BJ (cell line): ENCODE measurements around the gene MEIS1. TPM values are rescaled to one million over a fixed set of nuclear protein-coding genes. Genes with fewer than 3 reads are reported as not detected.

ENCODE experiments used
- CTCF ChIA-PET: fragments of 350-600 bp; formaldehyde crosslinking; extraction: SDS; loops from one replicate; lab custom pipeline; 2021; ENCODE audit warnings: antibody characterized with exemption, inconsistent platforms; lab: Yijun Ruan, JAX
- POLR2A ChIA-PET: fragments of 300-600 bp; sonication (Branson Sonifier 250); formaldehyde crosslinking; extraction: SDS; loops from one replicate; lab custom pipeline; 2021; ENCODE audit warnings: antibody characterized with exemption; lab: Charles Lee
- DNase-seq: peaks from one replicate; pipeline ENCODE4 v3.0.0-alpha.2; 2011; ENCODE audit warnings: low read depth
- H3K27me3 ChIP-seq: 2 replicates; pipeline ENCODE4 v1.6.0; 2011; ENCODE audit warnings: low read length; ENCODE audit not compliant: control insufficient read depth, insufficient read depth
- H3K36me3 ChIP-seq: 2 replicates; pipeline ENCODE4 v1.5.1; 2011; ENCODE audit warnings: low read length; ENCODE audit not compliant: control insufficient read depth, insufficient read depth
- H3K4me3 ChIP-seq: 2 replicates; pipeline ENCODE4 v1.5.1; 2011; ENCODE audit warnings: low read depth, mild to moderate bottlenecking, control low read depth, low read length
- polyA plus RNA-seq: library from polyadenylated mRNA; depleted of rRNA; stranded (reverse); fragments of >200 nt; gene quantifications from 2 replicates; pipeline ENCODE4 v1.2.3, GENCODE V29; 2011
- TF ChIP-seq, protein P1 (sequence below): IDR thresholded peaks from 2 replicates; pipeline ENCODE4 v1.5.1; 2011; ENCODE audit warnings: low read depth, mild to moderate bottlenecking, control low read depth, inconsistent platforms, low read length, moderate library complexity; ENCODE audit not compliant: insufficient read depth

MEIS1 gene
- polyA plus RNA-seq, 1 experiment: 65.7 TPM

GRCh38 chr2:66448136-66448991 is 13.4 kb downstream of the MEIS1 start:
- peaks cover 20% of the 10 kb centered on the region for H3K36me3 ChIP-seq
- ChIA-PET POLR2A (interaction anchor here (2.6 kb wide), 1 partner anchor 13 kb away, joined by 15 read pairs; the partner anchor contains the start of gene MEIS1), CTCF (interaction anchor here (1.1 to 1.5 kb wide), 2 partner anchors 11 to 139 kb away, joined by 3 to 4 read pairs; no protein-coding TSS in a partner anchor)
- H3K4me3 ChIP-seq: no peak overlapping the region
- no peak for DNase-seq
- no peaks in the 10 kb centered on the region for H3K27me3 ChIP-seq
- TF ChIP-seq, protein P1, sequence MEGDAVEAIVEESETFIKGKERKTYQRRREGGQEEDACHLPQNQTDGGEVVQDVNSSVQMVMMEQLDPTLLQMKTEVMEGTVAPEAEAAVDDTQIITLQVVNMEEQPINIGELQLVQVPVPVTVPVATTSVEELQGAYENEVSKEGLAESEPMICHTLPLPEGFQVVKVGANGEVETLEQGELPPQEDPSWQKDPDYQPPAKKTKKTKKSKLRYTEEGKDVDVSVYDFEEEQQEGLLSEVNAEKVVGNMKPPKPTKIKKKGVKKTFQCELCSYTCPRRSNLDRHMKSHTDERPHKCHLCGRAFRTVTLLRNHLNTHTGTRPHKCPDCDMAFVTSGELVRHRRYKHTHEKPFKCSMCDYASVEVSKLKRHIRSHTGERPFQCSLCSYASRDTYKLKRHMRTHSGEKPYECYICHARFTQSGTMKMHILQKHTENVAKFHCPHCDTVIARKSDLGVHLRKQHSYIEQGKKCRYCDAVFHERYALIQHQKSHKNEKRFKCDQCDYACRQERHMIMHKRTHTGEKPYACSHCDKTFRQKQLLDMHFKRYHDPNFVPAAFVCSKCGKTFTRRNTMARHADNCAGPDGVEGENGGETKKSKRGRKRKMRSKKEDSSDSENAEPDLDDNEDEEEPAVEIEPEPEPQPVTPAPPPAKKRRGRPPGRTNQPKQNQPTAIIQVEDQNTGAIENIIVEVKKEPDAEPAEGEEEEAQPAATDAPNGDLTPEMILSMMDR: no peak

- CTCF ChIA-PET: no interaction called here
Observed at GRCh38 chr2:66452214-66452613, 17.3 kb downstream of the MEIS1 start.

GRCh38 chr2:66452917-66453316 is 18.0 kb downstream of the MEIS1 start:
- TF ChIP-seq, protein P1: no peak
- Histone ChIP-seq H3K4me3 (no peak overlapping the region), H3K36me3 (peaks cover 5% of the 10 kb centered on the region), H3K27me3 (no peaks in the 10 kb centered on the region)
- CTCF ChIA-PET: no interaction called here
- POLR2A ChIA-PET: no interaction called here
- DNase-seq: no peak

More at GRCh38 chr2:66452214-66452613, 17.3 kb downstream of the MEIS1 start:
- TF ChIP-seq, protein P1: no peak
- DNase-seq: no peak
- H3K4me3 ChIP-seq: no peak overlapping the region
- no peaks in the 10 kb centered on the region for H3K27me3 ChIP-seq
- H3K36me3 ChIP-seq: peaks cover 3% of the 10 kb centered on the region
- POLR2A ChIA-PET: interaction anchor here (0.6 to 0.7 kb wide), 2 partner anchors 11 to 389 kb away, joined by 3 to 4 read pairs; no protein-coding TSS in a partner anchor

- Histone ChIP-seq H3K4me3 (no peak overlapping the region), H3K36me3 (peaks cover 6% of the 10 kb centered on the region), H3K27me3 (no peaks in the 10 kb centered on the region)
- POLR2A ChIA-PET: no interaction called here
- TF ChIP-seq, protein P1: no peak
- CTCF ChIA-PET: no interaction called here
- no peak for DNase-seq
Observed at GRCh38 chr2:66455490-66455889, 20.6 kb downstream of the MEIS1 start.
